Right kidney (tissue), 1 donor: ENCODE measurements around the gene RNF167.
A peak's percentile ranks its signal among the peaks of the same experiment; 100 is the strongest.

Source experiments
- DNase-seq: peaks from one replicate; pipeline ENCODE4 v3.0.0-alpha.2; 2016

RNF167 gene

DNA sequence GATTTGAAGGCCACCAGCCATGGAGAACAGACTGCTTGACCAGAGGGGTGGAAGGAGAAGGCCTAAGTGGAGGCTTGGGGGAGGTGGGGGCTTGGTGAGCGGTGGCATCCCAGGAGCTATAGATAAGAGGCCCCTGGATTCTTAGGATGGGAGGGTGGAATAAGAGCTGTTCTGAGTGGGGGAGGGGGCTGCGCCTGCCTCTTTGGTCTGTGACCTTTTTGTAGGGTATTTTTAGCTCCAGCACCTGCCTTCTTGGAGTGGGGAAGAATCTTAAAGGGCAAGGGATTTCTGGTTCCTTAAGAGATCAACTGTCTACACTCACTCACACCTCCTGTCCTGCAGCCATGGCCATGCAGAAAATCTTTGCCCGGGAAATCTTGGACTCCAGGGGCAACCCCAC, 11.4 kb downstream of the RNF167 start:
- no peak for DNase-seq

GRCh38 chr17:4953451-4953961, 13.4 kb downstream of the RNF167 start:
- peak; percentile 47 for DNase-seq

- DNase-seq, result no peak
These were observed 15.0 kb downstream of the RNF167 start for GRCh38 chr17:4955091-4955490.

GRCh38 chr17:4956493-4957061, 16.5 kb downstream of the RNF167 start:
- no peak for DNase-seq

- no peak for DNase-seq
These were observed 18.0 kb downstream of the RNF167 start for GRCh38 chr17:4958102-4958501.

- DNase-seq, result no peak
These were observed 19.3 kb downstream of the RNF167 start for GRCh38 chr17:4959261-4959965.

DNA sequence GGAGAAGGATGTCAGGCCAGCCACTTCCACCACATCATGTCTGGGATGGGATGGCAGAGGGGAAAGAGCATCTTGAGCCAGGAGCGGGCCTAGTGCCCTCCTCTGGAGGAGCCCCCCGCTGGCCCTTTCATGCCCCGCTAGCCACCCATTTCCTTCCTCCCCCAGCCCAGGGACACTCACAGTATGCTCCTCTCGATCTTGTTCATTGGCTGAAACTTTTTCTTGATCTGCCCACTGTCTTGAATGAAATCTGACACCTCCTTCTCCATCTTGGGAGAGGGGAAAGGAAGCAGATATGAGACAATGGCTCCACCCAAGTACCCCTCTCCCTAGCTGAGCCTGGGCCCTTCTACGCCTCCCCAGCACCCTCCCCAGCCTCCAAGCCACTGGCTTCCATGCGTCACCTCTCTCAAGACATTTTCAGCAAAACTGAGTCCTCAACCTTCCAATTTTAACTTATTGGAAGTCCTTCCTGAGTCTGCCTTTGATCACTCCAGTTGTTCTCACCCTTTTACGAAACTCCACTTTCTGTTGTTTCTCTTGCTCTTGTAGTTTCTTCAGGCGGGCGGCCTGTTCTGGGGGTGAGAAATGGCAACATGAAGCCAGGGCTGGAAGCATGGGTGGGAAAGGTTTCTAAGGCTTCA, 20.3 kb downstream of the RNF167 start:
- DNase-seq, result no peak

- DNase-seq, result no peak
These were observed 25.4 kb downstream of the RNF167 start for GRCh38 chr17:4965311-4965986.

DNA sequence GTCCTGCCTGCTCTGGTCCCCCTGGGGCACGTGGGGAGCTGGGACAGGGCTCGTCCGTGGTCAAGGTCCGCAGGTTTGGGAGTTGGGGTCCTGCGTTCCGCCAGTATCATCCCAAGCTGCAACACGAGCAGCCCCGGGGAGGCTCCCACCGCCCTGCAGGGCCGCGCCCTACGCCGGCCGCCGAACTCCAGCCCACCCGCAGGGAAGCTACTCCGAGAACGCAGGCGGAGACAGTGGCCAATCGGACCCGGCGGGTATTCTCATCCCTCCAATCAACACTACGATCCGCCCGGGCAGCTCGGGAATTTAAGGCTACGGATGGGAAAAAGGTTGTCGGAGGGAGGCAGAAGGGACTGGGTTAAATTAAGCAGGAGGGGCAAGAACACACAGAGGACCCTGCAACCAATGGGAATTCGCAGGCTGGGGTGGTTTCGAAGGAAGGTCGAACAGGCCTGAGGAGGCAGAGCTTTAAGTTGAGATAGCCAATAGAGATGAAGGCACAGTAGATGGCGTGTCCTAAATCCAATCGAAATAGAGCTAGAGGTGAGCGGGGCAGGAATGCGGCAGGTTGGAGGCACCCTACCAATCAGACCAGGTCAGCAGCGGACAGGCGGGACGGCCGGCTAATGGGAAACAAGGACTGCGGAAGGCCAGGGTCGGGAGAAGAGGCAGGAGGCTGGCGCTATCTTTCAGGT, 26.9 kb downstream of the RNF167 start:
- peak; percentile 85 for DNase-seq

GRCh38 chr17:4967539-4968485, 27.7 kb downstream of the RNF167 start, which contains the start of gene SPAG7:
Gene SPAG7 (minus strand): TSS chr17:4967817. CDS start chr17:4967804, 13 bp downstream.
- DNase-seq, result peak; percentile 100

- DNase-seq, result peak; percentile 65
These were observed 28.5 kb downstream of the RNF167 start for GRCh38 chr17:4968486-4969046.

GRCh38 chr17:4969047-4969550, 29.0 kb downstream of the RNF167 start:
- DNase-seq, result no peak

DNA sequence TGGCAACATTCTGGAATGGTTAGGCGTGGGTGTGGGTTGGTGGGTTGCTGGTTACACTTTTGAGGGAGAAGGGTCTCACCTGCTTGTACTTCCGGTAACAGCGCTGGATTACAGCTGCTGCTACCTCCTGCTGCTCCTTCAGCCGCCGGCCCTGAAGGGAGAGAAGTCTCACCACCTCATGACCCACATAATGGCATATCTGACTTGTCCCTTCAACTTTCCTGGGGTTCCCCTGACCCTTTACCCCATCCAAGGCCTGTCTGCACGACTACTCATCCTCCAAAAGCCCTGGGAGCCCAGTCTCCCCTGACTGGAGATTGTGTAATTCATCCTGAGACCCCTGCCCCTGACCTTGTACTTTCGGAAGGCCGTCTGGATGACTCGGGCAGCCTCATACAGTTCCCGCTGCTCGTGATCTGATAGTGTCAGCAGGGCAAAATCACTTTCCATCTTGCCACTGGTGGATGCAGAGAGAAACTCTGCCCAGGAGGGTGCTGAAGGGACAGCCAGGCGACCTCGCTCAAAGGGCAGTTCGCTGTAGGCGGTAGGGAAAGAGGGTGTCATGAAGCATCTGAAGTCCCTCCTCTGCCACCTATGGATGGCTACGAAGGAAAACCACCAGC, 29.6 kb downstream of the RNF167 start:
- DNase-seq, result no peak

DNA sequence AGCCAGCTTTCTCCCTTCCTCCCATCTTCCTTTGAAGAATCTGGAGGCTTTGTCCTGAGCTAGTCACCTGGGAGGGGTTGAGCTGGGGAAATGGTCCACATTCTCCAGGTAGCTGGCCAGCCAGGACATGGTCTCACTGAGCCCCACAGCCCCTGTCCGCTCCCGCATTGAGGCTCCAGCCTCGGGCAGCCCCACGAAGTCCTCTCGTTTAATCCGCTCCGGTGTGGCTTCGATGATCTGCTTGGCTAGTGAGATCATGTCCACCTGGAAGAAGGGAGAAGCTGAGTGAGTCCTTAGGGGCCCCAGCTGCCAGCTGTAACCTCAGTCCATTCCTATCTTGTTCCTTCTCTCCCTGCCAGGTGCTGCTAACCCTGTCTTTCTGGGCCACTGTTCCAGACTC, 30.2 kb downstream of the RNF167 start:
- DNase-seq, result no peak

DNA sequence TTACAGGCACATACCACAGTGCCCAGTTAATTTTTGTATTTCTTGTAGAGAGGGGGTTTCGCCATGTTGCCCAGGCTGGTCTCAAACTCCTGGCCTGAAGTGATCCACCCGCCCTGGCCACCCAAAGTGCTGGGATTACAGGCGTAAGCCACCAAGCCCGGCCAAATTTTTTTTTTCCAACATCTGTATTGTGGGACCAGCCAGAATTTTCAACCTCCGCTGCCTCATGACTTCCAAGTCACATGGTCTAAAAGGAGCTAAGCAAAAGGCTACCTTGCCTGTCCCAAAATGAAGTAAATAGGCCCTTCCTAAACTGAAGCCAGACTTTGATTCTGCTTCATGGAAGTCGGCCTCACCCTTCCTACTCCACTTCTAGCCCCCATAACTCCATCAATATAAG, 31.8 kb downstream of the RNF167 start:
- no peak for DNase-seq

DNA sequence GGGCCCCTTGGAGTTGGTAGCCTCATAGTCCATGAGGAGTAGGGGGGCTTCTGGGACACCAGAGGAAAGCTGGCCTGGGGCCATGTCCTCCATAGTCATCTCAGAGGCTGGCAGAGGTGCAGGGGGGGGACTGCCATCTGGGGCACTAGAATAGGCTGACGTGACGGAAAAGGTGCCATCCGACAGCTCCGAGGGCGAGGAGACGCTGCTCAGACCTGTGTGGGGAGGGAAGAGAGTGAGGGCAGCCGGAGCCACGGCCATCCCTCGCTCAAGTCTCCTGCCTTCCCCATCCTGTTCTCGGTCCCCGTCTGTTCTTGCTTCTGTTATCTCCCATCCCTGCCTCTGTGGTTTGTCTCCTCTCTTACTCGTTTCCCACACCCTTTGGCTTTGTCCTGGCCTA, 32.3 kb downstream of the RNF167 start:
- DNase-seq, result no peak

- no peak for DNase-seq
These were observed 32.7 kb downstream of the RNF167 start for GRCh38 chr17:4972752-4973151.

DNA sequence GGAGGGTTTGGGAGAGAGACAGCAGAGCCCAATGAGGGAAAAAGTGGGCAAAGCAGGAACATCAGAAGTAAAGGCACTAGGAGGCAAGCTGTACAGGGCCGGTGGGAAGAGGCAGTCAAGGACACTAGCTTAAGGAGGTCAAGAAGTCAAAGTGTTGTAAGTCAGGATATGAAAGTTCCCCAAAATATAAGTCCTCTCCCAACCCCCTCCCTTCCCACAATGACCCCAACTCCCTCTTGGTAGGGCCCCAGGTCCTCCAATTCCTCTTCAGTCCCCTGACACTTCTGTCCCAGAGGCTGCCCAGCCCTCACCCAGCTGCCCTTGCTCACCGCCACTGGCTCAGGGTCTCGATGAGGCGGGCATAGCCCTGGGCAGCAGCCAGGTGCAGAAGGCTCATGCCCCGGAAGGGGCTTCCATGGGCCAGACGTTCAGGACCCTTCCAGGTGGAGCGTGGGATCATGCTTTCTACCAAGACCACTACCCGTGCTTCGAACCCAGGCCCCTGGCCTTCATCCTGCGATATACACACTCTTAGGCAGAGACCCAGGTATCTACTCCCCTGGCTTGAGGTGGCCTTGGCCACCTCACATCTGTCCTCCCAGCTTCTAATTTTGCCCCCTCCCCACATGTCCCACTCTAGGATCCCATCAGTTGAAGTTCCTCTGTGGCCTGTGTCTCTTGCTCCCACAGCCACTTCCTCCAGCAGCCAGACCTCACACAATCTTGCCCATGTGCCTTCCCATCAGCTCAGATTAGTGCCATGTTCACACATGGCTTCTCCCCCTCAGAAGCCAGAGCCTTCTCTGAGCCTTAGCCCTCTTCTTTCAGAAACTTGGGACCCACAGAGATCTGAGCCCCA, 33.4 kb downstream of the RNF167 start:
- no peak for DNase-seq

DNA sequence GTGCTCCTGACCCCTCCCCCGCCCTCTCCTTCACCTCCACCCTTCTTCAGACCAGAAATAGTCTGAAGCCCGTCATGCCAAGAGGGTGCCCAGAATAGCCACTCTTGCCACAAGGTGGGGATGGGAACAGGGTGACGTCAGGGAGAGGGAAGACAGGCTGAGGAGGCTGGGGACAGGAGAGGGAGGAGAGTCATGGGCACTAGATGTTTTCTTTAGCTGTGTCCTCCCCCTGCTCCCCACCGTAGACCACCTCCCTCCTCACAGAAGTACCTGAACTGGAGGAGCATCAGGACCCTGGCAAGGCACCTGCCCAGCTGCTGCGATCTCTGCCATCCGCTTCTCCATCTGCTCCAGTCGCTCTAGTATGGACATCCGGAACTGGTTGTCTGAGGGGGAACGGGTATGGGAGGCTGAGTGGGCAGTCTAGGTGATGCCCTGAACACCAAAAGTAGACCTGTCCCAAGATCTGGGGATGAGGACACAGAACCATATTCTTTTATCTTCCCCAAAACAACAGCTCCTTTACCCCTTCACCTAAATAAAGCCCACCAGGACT, 34.1 kb downstream of the RNF167 start:
- DNase-seq, result no peak
